Heart left ventricle (tissue), 16 donors: ENCODE measurements around the gene SPNS3. TPM values are rescaled to one million over a fixed set of nuclear protein-coding genes. Genes with fewer than 3 reads are reported as not detected.
A peak's percentile ranks its signal among the peaks of the same experiment; 100 is the strongest.

ENCODE experiments used
- ATAC-seq, 4 donors: fragments of 200-7000 bp; cut with Tn5 transposase; one replicate each; pipeline ENCODE4 v1.9.1; 2020 to 2022; ENCODE audit warnings: moderate library complexity in 4 of 4, mild to moderate bottlenecking in 3 of 4, moderate number of reproducible peaks in 1 of 4
- DNase-seq, 5 donors: peaks; one replicate each; pipeline ENCODE4 v3.0.0-alpha.2; 2020
- H3K27ac ChIP-seq, 12 donors: fragments of 200-600 bp; sonication (generic) in 4 of 12; one replicate each; pipeline versions ENCODE4 v1.5.0 to v1.8.0; 2016 to 2022; ENCODE audit warnings: mild to moderate bottlenecking in 2 of 12
- H3K27me3 ChIP-seq, 9 donors: fragments of 200-600 bp; sonication (generic) in 2 of 9; one replicate each; pipeline versions ENCODE4 v1.5.1 to v1.8.0; 2016 to 2022; ENCODE audit warnings: mild to moderate bottlenecking in 3 of 9
- H3K36me3 ChIP-seq, 9 donors: fragments of 200-600 bp; sonication (generic) in 2 of 9; one replicate each; pipeline versions ENCODE4 v1.5.0 to v1.8.0; 2018 to 2022; ENCODE audit warnings: mild to moderate bottlenecking in 2 of 9
- H3K4me1 ChIP-seq, 12 donors: fragments of 200-600 bp; sonication (generic) in 4 of 12; one replicate each; pipeline versions ENCODE4 v1.5.0 to v1.8.0; 2016 to 2022; ENCODE audit warnings: mild to moderate bottlenecking in 3 of 12
- H3K4me3 ChIP-seq, 12 donors: fragments of 200-600 bp; sonication (generic) in 4 of 12; one replicate each; pipeline versions ENCODE4 v1.5.0 to v1.8.0; 2017 to 2022; ENCODE audit warnings: mild to moderate bottlenecking in 9 of 12, moderate library complexity in 4 of 12
- H3K9me3 ChIP-seq, 12 donors: fragments of 200-600 bp; sonication (generic) in 4 of 12; one replicate each; pipeline versions ENCODE4 v1.5.0 to v1.8.0; 2016 to 2022; ENCODE audit warnings: mild to moderate bottlenecking in 1 of 12
- CTCF ChIP-seq, 12 donors: fragments of 200-600 bp; sonication (generic) in 4 of 12; IDR thresholded peaks; one replicate each; pipeline versions ENCODE4 v1.5.0 to v1.8.0; 2018 to 2022; ENCODE audit warnings: antibody characterized with exemption in 12 of 12, mild to moderate bottlenecking in 5 of 12
- POLR2A ChIP-seq, 2 donors: fragments of 450-650 bp; IDR thresholded peaks; one replicate each; pipeline ENCODE4 v1.6.1; 2017; ENCODE audit warnings: antibody characterized with exemption in 2 of 2, mild to moderate bottlenecking in 2 of 2, moderate library complexity in 2 of 2
- WGBS, 4 donors: extraction: QIAGEN DNeasy Blood & Tissue Kit in 2 of 4; methylation state at CpG; one replicate each; pipeline versions ENCODE4 v1.1.5 to v1.1.7; 2013 to 2018; 5-methylcytosine and 5-hydroxymethylcytosine counted together
- intact Hi-C, 10 donors: fragments of 100-400 bp; cut with DNase I; formaldehyde crosslinking; loops; one replicate each; pipeline versions ENCODE4 v1.11.1 to v1.14.2; 2022
- polyA plus RNA-seq, 2 donors: library from polyadenylated mRNA; stranded (reverse); fragments of 200-250 nt; gene quantifications; one replicate each; pipeline ENCODE4 v1.2.3, GENCODE V29; 2013
- total RNA-seq, 9 donors: library from RNA; depleted of rRNA in 2 of 9; stranded (reverse); fragments of >200 nt in 2 of 9; fragmentation: NEBNext Ultra II Directional in 3 of 9; extraction: Animal tissue kit (Norgen Biotek cat#: 25700) in 3 of 9; gene quantifications; one replicate each; pipeline versions ENCODE4 v1.1.0 to v1.2.4, GENCODE V29; 2016 to 2023
- donor health status: ischemic (EF 13 %, LVEDD 7.1; RV severe dilation, severe dysfunction).
- donor health status: healthy with polysubstance abuse.
- donor health status: DM: no; HTN: yes; CAD: no.
- donor health status: DM: no; HTN: no; CAD: no.
- donor health status: ischemic (EF 25% LVEDD 6.9; RV normal size, moderate dysfunction).
- donor health status: ischemic (EF 25% LVEDD 5.7; RV mildly dilated, moderate dysfunction).
- donor health status: healthy.
- donor health status: DM: yes; HTN: yes; CAD: no.
- donor health status: ischemic (EF 35%, LVEDD 5.7; RV mildly dilated, moderate dysfunction).
- donor health status: nonischemic (EF 11% LVEDD 7.7; RV severe dilation, severe dysfunction).
- donor health status: DM: yes; HTN: yes; CAD: no.
- donor health status: PGD.
- donor health status: ischemic (EF 29% LVEDD 5.4; RV normal size, mild dysfunction).
- donor health status: nonischemic (EF 23%, LVEDD 6.1; RV moderate dilation, normal function).

Gene SPNS3
- total and polyA plus RNA-seq, 11 donors, result 0.23 to 1.9 (median 1.1) TPM; not detected in 3

- Histone ChIP-seq H3K27me3 (no peaks in the 10 kb centered on the region), H3K36me3 (no peaks in the 10 kb centered on the region), H3K9me3 (no peaks in the 10 kb centered on the region), H3K4me3 (no peak overlapping the region), H3K4me1 (peaks cover 0 to 9% (median 0%) of the 10 kb centered on the region in 12 donors), H3K27ac (no peak overlapping the region)
- 91 to 95% (median 93%) methylated on average over 9 of the region's 9 CpGs for WGBS, 4 donors
- TF ChIP-seq CTCF (IDR thresholded peaks at IDR 0.05) (no peak), POLR2A (IDR thresholded peaks at IDR 0.05) (no peak)
- ATAC-seq (no peak), DNase-seq (no peak)
- intact Hi-C loops, result no loop called here
Measured at GRCh38 chr17:4453812-4454591, 20.3 kb downstream of the SPNS3 start.

- Histone ChIP-seq H3K36me3 (no peaks in the 10 kb centered on the region), H3K4me3 (no peak overlapping the region), H3K4me1 (peaks cover 0 to 7% (median 0%) of the 10 kb centered on the region in 12 donors), H3K9me3 (peaks cover 0 to 16% (median 5%) of the 10 kb centered on the region in 12 donors), H3K27me3 (no peaks in the 10 kb centered on the region), H3K27ac (no peak overlapping the region)
- DNase-seq (no peak), ATAC-seq (no peak)
- 80 to 90% (median 84%) methylated on average over 5 of the region's 5 CpGs for WGBS, 4 donors
- intact Hi-C loops, result no loop called here
- TF ChIP-seq CTCF (IDR thresholded peaks at IDR 0.05) (no peak), POLR2A (IDR thresholded peaks at IDR 0.05) (no peak)
Measured at GRCh38 chr17:4460661-4461060, 26.9 kb downstream of the SPNS3 start.

GRCh38 chr17:4463818-4464476, 30.2 kb downstream of the SPNS3 start:
- WGBS, 4 donors, result 34 to 45% (median 40%) methylated on average over 10 of the region's 10 CpGs
- DNase-seq, result peak in 2 of 5 donors; percentile 36 to 61

More at GRCh38 chr17:4463818-4464476, 30.2 kb downstream of the SPNS3 start:
- ATAC-seq, result peak; percentile 78 to 91 (median 86)
- TF ChIP-seq CTCF (IDR thresholded peaks at IDR 0.05), result no peak
- no peak for TF ChIP-seq POLR2A (IDR thresholded peaks at IDR 0.05)
- Histone ChIP-seq H3K36me3 (no peaks in the 10 kb centered on the region), H3K27me3 (no peaks in the 10 kb centered on the region), H3K9me3 (peaks cover 0 to 16% (median 5%) of the 10 kb centered on the region in 12 donors), H3K4me3 (no peak overlapping the region), H3K4me1 (peaks cover 0 to 8% (median 0%) of the 10 kb centered on the region in 12 donors), H3K27ac (peak overlapping the region in 7 of 12 donors; percentile 6 to 69 (median 39))
- intact Hi-C loops, result no loop called here
